PC-9 (cell line): ENCODE data around the gene ZNF212. TPM values are rescaled to one million over a fixed set of nuclear protein-coding genes. Genes with fewer than 3 reads are reported as not detected.

Experiments
- BruUV-seq: library from RNA; stranded (reverse); fragments of 400-500 nt; replicated peaks from 2 replicates; lab custom pipeline; 2021; lab: Mats Ljungman, UMichigan
- CTCF ChIA-PET: fragments of 300-600 bp; sonication (Branson Sonifier 250); formaldehyde crosslinking; loops from one replicate; lab custom pipeline; 2022; ENCODE audit warnings: antibody characterized with exemption; lab: Charles Lee
- POLR2A ChIA-PET: fragments of 300-600 bp; sonication (Branson Sonifier 250); formaldehyde crosslinking; loops from one replicate; lab custom pipeline; 2022; ENCODE audit warnings: antibody characterized with exemption; ENCODE audit not compliant: unreplicated experiment; lab: Charles Lee
- DNase-seq, 2 experiments: peaks; one replicate each; pipeline versions ENCODE4 v3.0.0 to v3.0.0-alpha.2; 2015 to 2022; ENCODE audit warnings: mixed read lengths in 1 of 2
- H2AFZ ChIP-seq: fragments of 200-600 bp; sonication (generic); 2 replicates; pipeline ENCODE4 v1.8.1; 2017; ENCODE audit warnings: antibody characterized with exemption
- H3F3A ChIP-seq: fragments of 200-600 bp; sonication (generic); 2 replicates; pipeline ENCODE4 v1.8.1; 2017; ENCODE audit warnings: antibody characterized with exemption, mild to moderate bottlenecking, low read depth; ENCODE audit not compliant: insufficient read depth
- H3K27ac ChIP-seq: fragments of 200-600 bp; sonication (generic); 2 replicates; pipeline ENCODE4 v1.6.1; 2016; ENCODE audit warnings: mixed run types
- H3K27me3 ChIP-seq: fragments of 200-600 bp; sonication (generic); 2 replicates; pipeline ENCODE4 v1.6.1; 2016; ENCODE audit warnings: low read depth, mixed run types; ENCODE audit not compliant: insufficient read depth
- H3K36me3 ChIP-seq: fragments of 200-600 bp; sonication (generic); 2 replicates; pipeline ENCODE4 v1.6.1; 2016; ENCODE audit warnings: low read depth, mixed run types
- H3K4me1 ChIP-seq: fragments of 200-600 bp; sonication (generic); replicated peaks from 2 replicates; pipeline ENCODE4 v1.6.1; 2016; ENCODE audit warnings: mixed run types; ENCODE audit not compliant: insufficient read depth
- H3K4me2 ChIP-seq: fragments of 200-600 bp; sonication (generic); 2 replicates; pipeline ENCODE4 v1.6.1; 2017; ENCODE audit warnings: mixed run types
- H3K4me3 ChIP-seq: fragments of 200-600 bp; sonication (generic); 2 replicates; pipeline ENCODE4 v1.6.1; 2016; ENCODE audit warnings: mixed run types
- H3K79me2 ChIP-seq: fragments of 200-600 bp; sonication (generic); 2 replicates; pipeline ENCODE4 v1.6.1; 2017; ENCODE audit warnings: low read depth, mixed run types
- H3K9me2 ChIP-seq: fragments of 200-600 bp; sonication (generic); 2 replicates; pipeline ENCODE4 v1.8.1; 2017; ENCODE audit warnings: mild to moderate bottlenecking; ENCODE audit not compliant: insufficient read depth
- H3K9me3 ChIP-seq: fragments of 200-600 bp; sonication (generic); 2 replicates; pipeline ENCODE4 v1.8.1; 2016; ENCODE audit warnings: low read depth; ENCODE audit not compliant: insufficient read depth
- H4K20me1 ChIP-seq: fragments of 200-600 bp; sonication (generic); 2 replicates; pipeline ENCODE4 v1.8.1; 2017; ENCODE audit not compliant: insufficient read depth
- EZH2 ChIP-seq: fragments of 200-600 bp; sonication (generic); IDR thresholded peaks from 2 replicates; pipeline ENCODE4 v1.8.0; 2017; ENCODE audit warnings: antibody characterized with exemption, low read depth
- intact Hi-C: fragments of 100-400 bp; cut with micrococcal nuclease; formaldehyde crosslinking; loops from one replicate; pipeline ENCODE4 v1.10.0; 2022; ENCODE audit not compliant: unreplicated experiment
- total RNA-seq: library from RNA; stranded (reverse); gene quantifications from 2 replicates; pipeline ENCODE4 v1.2.3, GENCODE V29; 2021
- TF ChIP-seq, protein P1 (sequence below): fragments of 200-600 bp; sonication (generic); conservative IDR thresholded peaks from 2 replicates; pipeline ENCODE4 v1.6.1; 2017; ENCODE audit warnings: mixed run types, antibody characterized with exemption, mild to moderate bottlenecking, moderate library complexity

ZNF212 gene
- total RNA-seq, 1 experiment from 2014 or later = 16.9 TPM

DNA sequence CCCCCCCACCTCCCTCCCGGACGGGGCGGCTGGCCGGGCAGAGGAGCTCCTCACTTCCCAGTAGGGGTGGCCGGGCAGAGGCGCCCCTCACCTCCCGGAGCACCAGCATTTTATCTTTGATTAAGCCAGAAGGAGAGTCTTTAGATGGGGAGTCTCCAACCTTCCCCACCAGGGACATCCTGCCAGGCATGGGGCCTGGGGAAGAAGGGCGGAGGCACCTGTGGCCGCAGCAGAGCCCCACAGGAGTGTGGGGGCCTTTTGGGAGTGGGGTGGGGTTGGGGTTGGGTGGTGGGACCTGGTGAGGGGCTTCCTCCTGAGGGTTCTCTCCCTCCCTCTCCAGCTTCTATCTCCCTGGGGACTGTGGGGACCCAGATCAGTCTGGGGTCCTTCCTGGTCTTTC is 40.7 kb downstream of the ZNF212 start:
- no peak overlapping the region for H2AFZ ChIP-seq
- ChIA-PET POLR2A (no interaction called here), CTCF (no interaction called here)
- no peak overlapping the region for H3K27ac ChIP-seq
- H3K27me3 ChIP-seq = no peaks in the 10 kb centered on the region
- no TSS peak for BruUV-seq
- no peaks in the 10 kb centered on the region for H3K9me2 ChIP-seq
- H3K4me1 ChIP-seq = peaks cover 6% of the 10 kb centered on the region
- peaks cover 13% of the 10 kb centered on the region for H3F3A ChIP-seq
- no peak overlapping the region for H3K4me2 ChIP-seq
- intact Hi-C loops = no loop called here
- H3K79me2 ChIP-seq = no peaks in the 10 kb centered on the region
- H3K36me3 ChIP-seq = peaks cover 18% of the 10 kb centered on the region
- no peak for TF ChIP-seq EZH2
- TF ChIP-seq, protein P1, sequence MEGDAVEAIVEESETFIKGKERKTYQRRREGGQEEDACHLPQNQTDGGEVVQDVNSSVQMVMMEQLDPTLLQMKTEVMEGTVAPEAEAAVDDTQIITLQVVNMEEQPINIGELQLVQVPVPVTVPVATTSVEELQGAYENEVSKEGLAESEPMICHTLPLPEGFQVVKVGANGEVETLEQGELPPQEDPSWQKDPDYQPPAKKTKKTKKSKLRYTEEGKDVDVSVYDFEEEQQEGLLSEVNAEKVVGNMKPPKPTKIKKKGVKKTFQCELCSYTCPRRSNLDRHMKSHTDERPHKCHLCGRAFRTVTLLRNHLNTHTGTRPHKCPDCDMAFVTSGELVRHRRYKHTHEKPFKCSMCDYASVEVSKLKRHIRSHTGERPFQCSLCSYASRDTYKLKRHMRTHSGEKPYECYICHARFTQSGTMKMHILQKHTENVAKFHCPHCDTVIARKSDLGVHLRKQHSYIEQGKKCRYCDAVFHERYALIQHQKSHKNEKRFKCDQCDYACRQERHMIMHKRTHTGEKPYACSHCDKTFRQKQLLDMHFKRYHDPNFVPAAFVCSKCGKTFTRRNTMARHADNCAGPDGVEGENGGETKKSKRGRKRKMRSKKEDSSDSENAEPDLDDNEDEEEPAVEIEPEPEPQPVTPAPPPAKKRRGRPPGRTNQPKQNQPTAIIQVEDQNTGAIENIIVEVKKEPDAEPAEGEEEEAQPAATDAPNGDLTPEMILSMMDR = no peak
- H3K9me3 ChIP-seq = no peaks in the 10 kb centered on the region
- no peaks in the 10 kb centered on the region; the same call in none of the 2 replicates for H4K20me1 ChIP-seq
- no peak overlapping the region for H3K4me3 ChIP-seq
- no peak for DNase-seq

DNA sequence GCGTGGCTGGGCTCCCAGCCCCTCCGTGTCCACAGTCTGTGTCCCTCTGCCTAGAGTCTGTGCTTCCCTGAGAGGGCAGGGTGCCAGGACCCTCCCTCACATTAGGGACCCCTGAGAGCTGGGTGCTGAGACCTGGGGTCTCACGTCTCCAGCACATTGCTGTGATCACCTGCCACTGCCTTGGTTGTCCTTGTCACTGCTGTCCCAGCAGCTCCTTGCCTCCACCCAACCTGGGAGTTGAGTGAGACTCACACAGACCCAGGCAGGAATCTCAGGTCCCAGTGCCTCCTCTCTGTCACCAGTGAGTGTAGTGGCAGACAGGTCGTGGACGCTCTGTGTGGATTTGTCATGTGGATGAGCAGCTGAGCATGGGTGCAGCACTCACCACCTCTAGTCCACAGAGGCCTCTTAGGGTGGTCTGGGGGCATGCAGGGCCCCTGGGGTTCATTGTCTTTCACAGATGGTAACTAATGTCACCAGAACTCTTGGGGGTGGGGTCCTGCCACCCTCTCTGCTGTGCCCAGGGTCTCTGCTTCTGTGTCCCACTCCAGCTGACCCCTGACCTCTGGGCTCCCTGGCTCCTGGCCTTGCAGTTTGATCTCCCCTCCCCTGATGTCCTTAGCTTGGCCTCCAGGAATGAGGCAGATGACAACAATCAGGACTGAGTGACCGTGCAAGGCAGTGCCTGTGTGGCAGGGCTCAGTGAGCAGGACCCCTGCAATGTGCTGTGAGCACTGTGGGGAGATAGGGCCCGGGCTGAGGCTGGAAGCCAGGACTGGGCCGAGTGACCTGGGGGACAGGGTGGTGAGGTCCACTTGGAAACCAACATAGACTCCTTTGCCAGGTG is 41.4 kb downstream of the ZNF212 start:
- Histone ChIP-seq H3K4me1 (peaks cover 12% of the 10 kb centered on the region), H3K27me3 (no peaks in the 10 kb centered on the region), H3K9me3 (no peaks in the 10 kb centered on the region), H3K9me2 (no peaks in the 10 kb centered on the region), H3K36me3 (peaks cover 16% of the 10 kb centered on the region), H3F3A (peaks cover 15% of the 10 kb centered on the region), H3K79me2 (no peaks in the 10 kb centered on the region), H4K20me1 (no peaks in the 10 kb centered on the region; the same call in none of the 2 replicates), H3K27ac (no peak overlapping the region), H3K4me3 (no peak overlapping the region), H3K4me2 (no peak overlapping the region), H2AFZ (no peak overlapping the region)
- TF ChIP-seq, protein P1 = no peak
- no peak for TF ChIP-seq EZH2
- DNase-seq = no peak
- no TSS peak for BruUV-seq
- POLR2A ChIA-PET = no interaction called here
- intact Hi-C loops = no loop called here
- CTCF ChIA-PET = no interaction called here

DNA sequence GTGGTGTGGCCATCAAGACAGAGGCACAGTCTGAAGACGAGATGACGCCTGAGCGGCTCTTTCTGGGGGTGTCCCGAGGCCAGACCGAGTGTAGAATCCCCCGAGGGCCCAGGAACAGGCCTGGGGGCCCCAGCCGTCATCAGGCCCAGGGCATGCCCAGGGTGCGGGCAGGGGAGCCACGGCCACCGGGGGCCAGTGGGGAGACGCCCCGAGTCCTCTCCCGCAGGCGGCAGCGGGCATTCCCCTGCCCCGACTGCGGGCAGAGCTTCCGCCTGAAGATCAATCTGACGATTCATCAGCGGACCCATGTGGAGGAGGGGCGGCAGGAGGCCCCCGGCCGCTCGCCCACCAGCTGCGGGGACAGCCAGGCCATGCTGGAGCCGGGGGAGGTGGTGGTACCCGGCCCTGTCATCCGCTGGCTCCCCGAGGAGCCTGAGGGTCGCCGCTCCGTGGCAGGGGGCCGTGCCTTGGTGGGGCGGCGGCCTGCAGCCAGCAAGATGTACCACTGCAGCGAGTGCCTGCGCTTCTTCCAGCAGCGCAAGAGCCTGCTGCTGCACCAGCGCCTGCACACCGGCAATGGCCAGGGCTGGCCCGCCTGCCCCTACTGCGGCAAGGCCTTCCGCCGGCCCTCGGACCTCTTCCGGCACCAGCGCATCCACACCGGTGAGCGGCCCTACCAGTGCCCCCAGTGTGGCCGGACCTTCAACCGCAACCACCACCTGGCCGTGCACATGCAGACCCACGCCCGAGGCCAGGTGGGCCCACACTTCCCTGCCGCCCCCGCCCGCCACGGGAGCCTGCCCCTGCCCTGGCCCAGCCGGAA is 42.3 kb downstream of the ZNF212 start:
- BruUV-seq = no TSS peak
- H3K36me3 ChIP-seq = peaks cover 12% of the 10 kb centered on the region; the same call in 1 of the 2 replicates
- peaks cover 23% of the 10 kb centered on the region for H3F3A ChIP-seq
- ChIA-PET POLR2A (no interaction called here), CTCF (no interaction called here)
- H2AFZ ChIP-seq = no peak overlapping the region
- H3K27me3 ChIP-seq = no peaks in the 10 kb centered on the region
- H4K20me1 ChIP-seq = no peaks in the 10 kb centered on the region; the same call in none of the 2 replicates
- no peak overlapping the region for H3K27ac ChIP-seq
- no peaks in the 10 kb centered on the region for H3K79me2 ChIP-seq
- peaks cover 18% of the 10 kb centered on the region for H3K4me1 ChIP-seq
- no peak for DNase-seq
- intact Hi-C loops = no loop called here
- H3K4me2 ChIP-seq = no peak overlapping the region
- no peak overlapping the region for H3K4me3 ChIP-seq
- no peaks in the 10 kb centered on the region for H3K9me3 ChIP-seq
- TF ChIP-seq, protein P1 = no peak
- no peak for TF ChIP-seq EZH2
- H3K9me2 ChIP-seq = no peaks in the 10 kb centered on the region
